ENCODE data around the gene SMIM20. TPM values are rescaled to one million over a fixed set of nuclear protein-coding genes. Genes with fewer than 3 reads are reported as not detected.

Gene SMIM20
- total and polyA plus RNA-seq, 9 of the 15 experiments (the other 6 are each of a cell fraction or from before 2014, with no cell fraction given): 25.1 to 51.0 (median 38.9) TPM

DNA sequence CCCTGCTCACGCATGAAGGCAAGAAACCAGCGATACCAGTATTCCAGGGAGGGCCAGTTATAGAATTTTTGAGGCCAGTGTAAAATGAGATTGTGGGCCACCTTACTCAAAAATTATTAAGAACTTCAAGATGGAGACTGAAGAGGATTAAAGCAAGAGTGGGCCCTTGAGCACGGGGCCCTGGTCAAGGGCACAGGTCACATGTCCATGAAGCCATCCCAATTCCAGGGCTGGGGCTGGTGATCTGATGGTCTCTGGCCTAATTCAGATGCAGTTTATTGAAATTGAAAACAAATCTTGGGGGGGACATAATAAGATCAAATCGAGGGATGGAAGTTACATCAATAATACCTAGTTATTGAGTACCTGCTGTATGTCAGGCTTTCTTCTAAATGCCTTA is 58.3 kb downstream of the SMIM20 start (continued):
- TF ChIP-seq HDAC8 (tag; IDR thresholded peaks at IDR 0.05): no peak
- TF ChIP-seq CEBPB (tag; IDR thresholded peaks at IDR 0.05): no peak
- no peak for TF ChIP-seq CBX5 (IDR thresholded peaks at IDR 0.05; ENCODE audit: borderline replicate concordance, low read depth)

DNA sequence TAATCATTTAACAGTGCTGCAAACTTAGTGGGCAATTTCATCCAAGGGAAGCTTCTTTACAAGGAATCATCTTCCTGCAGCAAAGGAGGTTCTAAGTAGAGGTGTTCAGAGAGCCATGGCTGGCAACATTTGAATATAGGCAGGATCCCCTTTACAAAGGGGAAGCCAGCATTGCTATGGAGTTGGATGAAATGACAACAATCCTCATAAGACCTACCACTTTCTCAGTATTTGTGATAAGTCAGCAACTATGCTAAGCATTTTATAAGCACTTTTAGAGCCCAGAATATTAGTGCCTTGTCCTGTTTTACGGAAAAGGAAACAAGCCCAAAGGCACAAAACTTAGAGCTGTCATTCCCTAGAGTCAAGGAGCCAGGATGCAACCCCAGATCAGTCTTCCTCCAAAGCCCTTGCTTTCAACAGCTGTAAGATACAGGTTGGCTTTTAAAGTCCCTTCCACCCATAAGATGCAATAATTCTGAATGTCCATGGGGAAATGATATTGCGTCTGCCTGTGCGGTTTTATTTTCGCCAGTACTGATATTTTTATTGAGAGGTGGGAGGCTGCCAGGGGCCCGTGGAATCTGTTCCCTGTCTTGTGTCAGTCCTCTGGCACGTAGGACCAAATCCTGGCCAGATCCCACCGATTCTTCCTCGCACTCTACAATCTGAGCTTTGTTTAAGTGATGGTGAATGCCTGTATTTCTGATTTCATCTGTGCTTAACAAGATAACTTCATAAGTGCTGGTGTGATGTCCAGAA is 59.1 kb downstream of the SMIM20 start:
- in situ Hi-C loops (cut with MboI) (no loop called here), intact Hi-C loops (cut with micrococcal nuclease) (no loop called here)
- H2AFZ ChIP-seq (ENCODE audit: low read depth, low read length): no peak overlapping the region
- no peaks in the 10 kb centered on the region for H3K9me3 ChIP-seq (replicated peaks; ENCODE audit: control insufficient read depth, insufficient read depth, low read depth, low read length)
- DNase-seq (ENCODE audit: extremely low read depth in 1 of 4, low spot score in 3 of 4): no peak
- no peaks in the 10 kb centered on the region; a peak in 1 of 5 replicates for H3K4me1 ChIP-seq (replicated peaks in 1 of 2; ENCODE audit: control insufficient read depth in 2 of 2, insufficient read depth in 2 of 2, low read length in 2 of 2)
- no peak for ATAC-seq
- H3K27ac ChIP-seq (ENCODE audit: extremely low read depth, low read depth, low read length): no peak overlapping the region
- TF ChIP-seq TFAM (CRISPR knock-in tag; conservative IDR thresholded peaks at IDR 0.05) (no peak), STAT5B (CRISPR knock-in tag; IDR thresholded peaks at IDR 0.05) (no peak), ARNT (IDR thresholded peaks at IDR 0.05) (no peak), SLC30A9 (CRISPR knock-in tag; IDR thresholded peaks at IDR 0.05) (no peak), PHF21A (IDR thresholded peaks at IDR 0.05; ENCODE audit: borderline replicate concordance, low read depth) (no peak), ZFX (CRISPR knock-in tag; IDR thresholded peaks at IDR 0.05) (no peak), FOXJ2 (tag; IDR thresholded peaks at IDR 0.05) (no peak), TGIF2 (CRISPR knock-in tag; IDR thresholded peaks at IDR 0.05) (no peak), ETV1 (tag; conservative IDR thresholded peaks at IDR 0.05; ENCODE audit: low read depth) (no peak), LARP7 (IDR thresholded peaks at IDR 0.05) (no peak), THRAP3 (IDR thresholded peaks at IDR 0.05; ENCODE audit: borderline replicate concordance) (no peak), NEUROD1 (IDR thresholded peaks at IDR 0.05; ENCODE audit: borderline replicate concordance, low read depth, low read length, partially characterized antibody) (no peak), TAF1 (IDR thresholded peaks at IDR 0.05; ENCODE audit: control insufficient read depth, extremely low read depth, insufficient read depth, low read length, severe bottlenecking) (no peak), MTA3 (IDR thresholded peaks at IDR 0.05; ENCODE audit: borderline replicate concordance) (no peak)
- TF ChIP-seq, protein P1, sequence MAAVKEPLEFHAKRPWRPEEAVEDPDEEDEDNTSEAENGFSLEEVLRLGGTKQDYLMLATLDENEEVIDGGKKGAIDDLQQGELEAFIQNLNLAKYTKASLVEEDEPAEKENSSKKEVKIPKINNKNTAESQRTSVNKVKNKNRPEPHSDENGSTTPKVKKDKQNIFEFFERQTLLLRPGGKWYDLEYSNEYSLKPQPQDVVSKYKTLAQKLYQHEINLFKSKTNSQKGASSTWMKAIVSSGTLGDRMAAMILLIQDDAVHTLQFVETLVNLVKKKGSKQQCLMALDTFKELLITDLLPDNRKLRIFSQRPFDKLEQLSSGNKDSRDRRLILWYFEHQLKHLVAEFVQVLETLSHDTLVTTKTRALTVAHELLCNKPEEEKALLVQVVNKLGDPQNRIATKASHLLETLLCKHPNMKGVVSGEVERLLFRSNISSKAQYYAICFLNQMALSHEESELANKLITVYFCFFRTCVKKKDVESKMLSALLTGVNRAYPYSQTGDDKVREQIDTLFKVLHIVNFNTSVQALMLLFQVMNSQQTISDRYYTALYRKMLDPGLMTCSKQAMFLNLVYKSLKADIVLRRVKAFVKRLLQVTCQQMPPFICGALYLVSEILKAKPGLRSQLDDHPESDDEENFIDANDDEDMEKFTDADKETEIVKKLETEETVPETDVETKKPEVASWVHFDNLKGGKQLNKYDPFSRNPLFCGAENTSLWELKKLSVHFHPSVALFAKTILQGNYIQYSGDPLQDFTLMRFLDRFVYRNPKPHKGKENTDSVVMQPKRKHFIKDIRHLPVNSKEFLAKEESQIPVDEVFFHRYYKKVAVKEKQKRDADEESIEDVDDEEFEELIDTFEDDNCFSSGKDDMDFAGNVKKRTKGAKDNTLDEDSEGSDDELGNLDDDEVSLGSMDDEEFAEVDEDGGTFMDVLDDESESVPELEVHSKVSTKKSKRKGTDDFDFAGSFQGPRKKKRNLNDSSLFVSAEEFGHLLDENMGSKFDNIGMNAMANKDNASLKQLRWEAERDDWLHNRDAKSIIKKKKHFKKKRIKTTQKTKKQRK (IDR thresholded peaks at IDR 0.05; ENCODE audit: borderline replicate concordance, low read depth, low read length): no peak
- peaks cover 15 to 50% of the 10 kb centered on the region in 2 experiments; a peak in 4 of 5 replicates for H3K27me3 ChIP-seq (ENCODE audit: control insufficient read depth in 2 of 2, insufficient read depth in 2 of 2, low read length in 2 of 2)
- CTCF ChIA-PET (ENCODE audit: low intra/inter-chr PET ratio): no interaction called here
- POLR2A ChIA-PET: no interaction called here
- H3K9ac ChIP-seq (ENCODE audit: insufficient read depth in 1 of 2, low read depth in 2 of 2, low read length in 2 of 2): no peak overlapping the region
- 0% methylated on average over 8 of the region's 8 CpGs for WGBS (ENCODE audit: insufficient coverage, low coverage, missing lambda C conversion rate)
- no peak overlapping the region for H3K4me2 ChIP-seq (ENCODE audit: insufficient read depth, low read length)
- FAIRE-seq: no peak
- H3K4me3 ChIP-seq: no peak overlapping the region
- H3K9me1 ChIP-seq (ENCODE audit: control insufficient read depth, insufficient read depth, low read length): no peaks in the 10 kb centered on the region
- no peaks in the 10 kb centered on the region for H4K20me1 ChIP-seq (replicated peaks; ENCODE audit: control insufficient read depth, insufficient read depth, low read length)
- H3K36me3 ChIP-seq (ENCODE audit: control insufficient read depth, insufficient read depth, low read length): no peaks in the 10 kb centered on the region
- H3K79me2 ChIP-seq (ENCODE audit: control insufficient read depth, insufficient read depth, low read length): no peaks in the 10 kb centered on the region
- BruUV-seq (replicated peaks): no TSS peak
